HG03175 (cell line): Measurements from ENCODE around the gene HDAC7.

ENCODE experiments used
- ATAC-seq: cut with Tn5 transposase; IDR thresholded peaks from one replicate; pipeline ENCODE4 v1.9.1; 2021; ENCODE audit warnings: mild to moderate bottlenecking, moderate library complexity; ENCODE audit not compliant: unreplicated experiment

The HDAC7 gene

DNA sequence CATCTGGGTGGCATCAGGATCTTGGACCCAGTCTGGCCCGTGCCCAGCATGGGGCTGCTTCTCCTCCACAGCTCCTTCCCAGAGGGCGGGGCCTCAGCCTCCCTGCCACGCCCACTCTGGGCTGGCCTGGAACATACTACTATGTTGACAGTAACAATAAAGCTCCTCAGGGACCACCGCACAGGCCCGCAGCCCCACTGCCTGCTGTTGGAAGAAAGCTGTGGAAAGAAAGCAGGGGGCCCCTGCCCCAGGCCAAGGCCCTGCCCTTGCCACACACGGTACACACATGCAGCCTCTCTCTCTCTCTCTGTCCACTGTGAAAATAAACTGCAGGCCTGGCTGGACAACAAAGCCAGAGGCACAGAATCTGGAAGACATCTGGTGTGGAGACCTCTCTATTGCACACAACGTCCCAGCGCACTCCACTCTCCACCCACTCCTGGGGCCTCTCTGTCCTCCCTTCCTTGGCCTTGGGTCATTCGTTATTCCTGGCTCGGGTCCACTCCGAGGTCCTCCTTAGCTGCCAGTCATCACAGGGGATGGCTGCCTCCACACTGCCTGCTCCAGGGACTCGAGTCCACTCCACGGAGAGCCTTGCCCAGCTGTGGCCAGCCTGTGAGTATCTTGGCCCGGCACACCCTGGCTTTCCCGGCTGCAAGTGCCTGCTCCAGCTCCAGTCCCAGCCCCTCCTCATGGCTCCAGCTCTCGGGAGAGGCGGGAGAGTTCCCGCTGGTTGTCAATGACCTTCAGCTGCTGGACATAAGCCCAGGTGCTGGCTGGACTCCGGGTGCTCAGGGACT, 82.6 kb downstream of the HDAC7 start:
- ATAC-seq: no peak

DNA sequence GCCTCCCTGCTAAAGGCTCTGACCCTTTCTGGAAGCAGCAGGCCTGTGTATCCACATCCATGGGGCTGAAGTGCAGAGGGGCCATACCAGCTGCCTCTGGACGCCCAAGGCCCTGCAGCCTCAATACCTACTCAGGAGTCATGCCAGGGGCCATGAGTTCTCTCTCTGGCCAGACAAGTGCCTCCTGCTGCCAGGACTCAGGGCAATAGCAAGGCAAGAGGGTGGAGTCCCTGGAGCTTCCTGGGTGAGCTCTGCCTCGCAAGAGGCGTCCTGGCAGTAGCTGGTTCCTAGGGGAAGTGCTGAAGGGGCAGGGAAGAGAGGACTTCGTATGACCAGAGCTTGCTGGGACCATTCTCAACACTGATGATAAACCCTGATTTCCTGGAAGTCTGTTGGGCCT, 83.5 kb downstream of the HDAC7 start:
- no peak for ATAC-seq

DNA sequence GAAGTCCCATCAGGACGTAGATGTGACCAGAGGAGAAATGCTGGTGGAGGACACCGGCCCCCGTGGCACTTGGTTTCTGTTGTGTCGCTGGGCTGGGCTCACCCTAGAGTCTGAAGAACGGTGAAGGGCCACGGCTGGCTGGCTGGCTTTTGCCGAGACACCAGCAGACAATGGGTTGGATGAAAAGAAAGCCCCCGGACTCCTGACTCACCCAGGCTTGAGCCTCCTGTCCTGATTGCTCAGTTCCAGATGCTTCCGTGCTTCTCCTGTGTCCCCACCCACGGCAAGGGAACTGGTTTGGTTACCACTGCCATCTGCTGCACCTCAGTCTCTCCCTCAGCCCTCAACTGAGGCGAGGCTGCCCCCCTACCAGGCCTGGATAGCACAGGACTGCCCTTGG, 84.1 kb downstream of the HDAC7 start:
- no peak for ATAC-seq

DNA sequence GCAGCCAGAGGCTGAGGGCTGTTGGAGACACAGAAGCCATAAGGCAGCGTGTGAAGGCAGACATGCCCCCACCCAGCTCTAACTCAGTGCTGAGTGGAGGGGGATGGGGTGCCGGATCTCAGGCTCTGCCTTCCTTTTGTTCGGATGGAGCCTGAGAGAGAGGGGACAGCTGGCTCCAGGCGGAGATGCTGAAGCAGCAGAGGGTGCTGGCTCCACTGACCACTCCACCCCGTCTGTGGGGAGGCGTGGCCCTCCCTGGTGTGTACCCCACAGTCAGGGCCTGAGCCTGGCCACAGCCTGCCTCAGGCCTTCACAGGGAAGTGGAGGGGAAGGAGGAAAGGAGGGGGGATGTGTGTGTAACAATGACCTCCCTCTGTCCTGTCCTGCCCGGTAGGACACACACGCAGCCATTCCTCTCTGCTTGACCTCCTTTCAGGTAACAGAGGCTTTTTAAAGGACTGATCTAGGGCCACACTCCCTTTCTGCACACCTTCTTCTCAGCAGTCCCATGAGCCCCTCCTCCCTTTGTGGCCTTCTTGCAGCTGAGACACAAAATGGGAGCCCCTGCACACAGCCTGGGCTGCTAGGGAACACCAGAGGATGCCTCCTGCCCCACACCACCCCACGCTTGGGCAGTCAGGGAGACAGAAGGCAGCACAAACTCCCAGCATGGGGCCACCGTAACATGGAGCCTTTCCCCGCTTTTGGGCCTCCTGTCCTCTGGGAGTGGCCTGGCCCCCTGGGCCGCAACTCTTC, 84.8 kb downstream of the HDAC7 start:
- ATAC-seq: no peak

DNA sequence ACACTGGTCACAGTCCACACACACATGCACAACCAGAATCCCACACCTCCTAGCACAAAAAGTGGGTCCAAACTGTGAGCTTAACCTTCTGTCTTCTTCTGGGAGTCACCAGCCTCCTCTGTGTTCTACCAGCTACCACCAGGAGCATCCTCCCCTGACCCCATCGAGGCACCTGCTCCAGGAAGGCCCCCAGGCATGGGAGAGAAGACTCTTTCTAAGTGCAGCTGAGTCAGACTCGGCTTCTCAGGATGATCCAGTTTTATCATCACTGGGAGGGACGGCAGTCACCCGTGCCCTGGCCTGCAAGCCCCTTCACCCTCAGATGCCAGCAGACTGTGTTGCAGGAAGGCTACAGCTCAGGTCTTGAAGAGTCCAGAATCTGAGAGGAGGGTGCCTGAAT, 86.6 kb downstream of the HDAC7 start:
- no peak for ATAC-seq
